K562 (cell line): ENCODE data around the gene SLC43A2. TPM values are rescaled to one million over a fixed set of nuclear protein-coding genes. Genes with fewer than 3 reads are reported as not detected.

Experiments
- ATAC-seq: fragments of 200-7000 bp; cut with Tn5 transposase; 3 replicates; pipeline ENCODE4 v1.9.1; 2020; ENCODE audit warnings: moderate library complexity
- BruUV-seq: library from RNA; stranded (reverse); fragments of 400-500 nt; replicated peaks from 2 replicates; lab custom pipeline; 2021; lab: Mats Ljungman, UMichigan
- CTCF ChIA-PET: fragments of 300-600 bp; formaldehyde crosslinking; extraction: SDS; loops from one replicate; lab custom pipeline; 2021; ENCODE audit warnings: low intra/inter-chr PET ratio; lab: Yijun Ruan, JAX
- POLR2A ChIA-PET: fragments of 300-600, 350-650 bp; sonication (Branson Sonifier 250); formaldehyde crosslinking; extraction: SDS; loops from one replicate; lab custom pipeline; 2021; ENCODE audit warnings: antibody characterized with exemption, inconsistent platforms; lab: Yijun Ruan, JAX
- DNase-seq, 4 experiments: peaks; one replicate each; pipeline versions ENCODE4 v3.0.0 to v3.0.0-alpha.2; 2011 to 2018; ENCODE audit warnings: low spot score in 3 of 4, mixed read lengths in 3 of 4; ENCODE audit errors: extremely low read depth in 1 of 4
- FAIRE-seq: peaks from 2 replicates; lab custom pipeline; 2011; peaks lifted over from hg19 to GRCh38; lab: Jason Lieb, UNC
- H2AFZ ChIP-seq: 2 replicates; pipeline ENCODE4 v1.6.0; 2011; ENCODE audit warnings: low read depth, low read length, control low read depth, inconsistent platforms
- H3K27ac ChIP-seq: fragments of 200-600 bp; 3 replicates; pipeline ENCODE4 v1.8.0; 2011; ENCODE audit warnings: low read depth, mild to moderate bottlenecking, control low read depth, inconsistent platforms, low read length, moderate library complexity, mixed read lengths; ENCODE audit errors: extremely low read depth
- H3K27me3 ChIP-seq, 2 experiments: fragments of 300-600 bp in 1 of 2; 2 replicates in 1 of 2; 3 replicates in 1 of 2; pipeline versions ENCODE4 v1.6.0 to v1.8.0; 2011; ENCODE audit warnings: inconsistent platforms in 2 of 2, low read length in 2 of 2, mild to moderate bottlenecking in 1 of 2, mixed read lengths in 1 of 2, moderate library complexity in 1 of 2; ENCODE audit not compliant: control insufficient read depth in 2 of 2, insufficient read depth in 2 of 2
- H3K36me3 ChIP-seq: fragments of 300-600 bp; 3 replicates; pipeline ENCODE4 v1.8.0; 2011; ENCODE audit warnings: mild to moderate bottlenecking, low read length, inconsistent platforms; ENCODE audit not compliant: control insufficient read depth, insufficient read depth
- H3K4me1 ChIP-seq, 2 experiments: fragments of 200-600 bp in 1 of 2; replicated peaks in 1 of 2; 2 replicates in 1 of 2; 3 replicates in 1 of 2; pipeline versions ENCODE4 v1.5.1 to v1.8.0; 2011; ENCODE audit warnings: inconsistent platforms in 2 of 2, low read length in 2 of 2, mild to moderate bottlenecking in 1 of 2, mixed read lengths in 1 of 2, moderate library complexity in 1 of 2; ENCODE audit not compliant: control insufficient read depth in 2 of 2, insufficient read depth in 2 of 2
- H3K4me2 ChIP-seq: 2 replicates; pipeline ENCODE4 v1.6.1; 2011; ENCODE audit warnings: low read length, control low read depth, inconsistent platforms, mixed read lengths; ENCODE audit not compliant: insufficient read depth
- H3K4me3 ChIP-seq: fragments of 200-600 bp; sonication (generic), shearing (Covaris generic); 2 replicates; pipeline ENCODE4 v1.5.1; 2016; ENCODE audit warnings: control low read depth, inconsistent platforms
- H3K79me2 ChIP-seq: fragments of 200-600 bp; 3 replicates; pipeline ENCODE4 v1.8.0; 2011; ENCODE audit warnings: low read length, inconsistent platforms; ENCODE audit not compliant: control insufficient read depth, insufficient read depth
- H3K9ac ChIP-seq, 2 experiments: 2 replicates each; pipeline versions ENCODE4 v1.6.0 to v1.6.1; 2011; ENCODE audit warnings: low read depth in 2 of 2, low read length in 2 of 2, control low read depth in 1 of 2, inconsistent platforms in 1 of 2, mild to moderate bottlenecking in 1 of 2, mixed read lengths in 1 of 2; ENCODE audit not compliant: insufficient read depth in 1 of 2
- H3K9me1 ChIP-seq: one replicate; pipeline ENCODE4 v1.6.0; 2011; ENCODE audit warnings: inconsistent platforms, mild to moderate bottlenecking, low read length, moderate library complexity; ENCODE audit not compliant: control insufficient read depth, insufficient read depth
- H3K9me3 ChIP-seq: replicated peaks from 2 replicates; pipeline ENCODE4 v1.5.1; 2011; ENCODE audit warnings: low read depth, low read length, inconsistent platforms; ENCODE audit not compliant: control insufficient read depth, insufficient read depth
- H4K20me1 ChIP-seq: replicated peaks from 2 replicates; pipeline ENCODE4 v1.6.1; 2011; ENCODE audit warnings: low read length, inconsistent platforms, mixed read lengths; ENCODE audit not compliant: control insufficient read depth, insufficient read depth
- E2F5 ChIP-seq: sonication (generic); formaldehyde crosslinking; IDR thresholded peaks from 2 replicates; pipeline ENCODE4 v1.8.0; 2022; ENCODE audit warnings: mild to moderate bottlenecking, missing genetic modification reagents
- ERF ChIP-seq: fragments of 450-650 bp; formaldehyde crosslinking; IDR thresholded peaks from 2 replicates; pipeline ENCODE4 v1.4.0; 2020; ENCODE audit warnings: mild to moderate bottlenecking, mixed read lengths
- IFI16 ChIP-seq: fragments of 250-450 bp; sonication (Bioruptor Pico); IDR thresholded peaks from 2 replicates; pipeline ENCODE4 v2.1.2; 2022; ENCODE audit warnings: mild to moderate bottlenecking, inconsistent platforms
- SMAD3 ChIP-seq: fragments of 450-650 bp; formaldehyde crosslinking; conservative IDR thresholded peaks from 2 replicates; pipeline ENCODE4 v1.4.0; 2020; ENCODE audit warnings: mild to moderate bottlenecking
- WGBS: fragments of 100-300 bp; shearing (Covaris generic); methylation state at CpG from one replicate; pipeline ENCODE4 v1.1.6; 2016; ENCODE audit warnings: low coverage, mixed read lengths; ENCODE audit not compliant: insufficient coverage; ENCODE audit errors: missing lambda C conversion rate; 5-methylcytosine and 5-hydroxymethylcytosine counted together
- in situ Hi-C: fragments of 300-500 bp; cut with MboI; formaldehyde crosslinking; loops from 4 replicates; pipeline ENCODE4 v1.15.0; 2018; ENCODE audit warnings: inconsistent platforms, mixed read lengths
- intact Hi-C: fragments of 100-400 bp; cut with micrococcal nuclease; formaldehyde crosslinking; loops from 2 replicates; pipeline ENCODE4 v1.14.2; 2022
- polyA plus RNA-seq, 8 experiments: library from polyadenylated mRNA; depleted of rRNA in 4 of 8; stranded (reverse) in 5 of 8; unstranded in 3 of 8; fragments of >200 nt; fragmentation: Nextera tagmentation in 2 of 8; fragmentation: Illumina TruSeq in 1 of 8; extraction: Ambion mirVana in 2 of 8; extraction: Trizol in 1 of 8; gene quantifications; 2 replicates each; pipeline versions ENCODE4 v1.2.1 to v1.2.3, GENCODE V29; 2011 to 2014; ENCODE audit warnings: inconsistent platforms in 1 of 8, missing spikeins in 1 of 8
- total RNA-seq, 7 experiments: library from RNA; depleted of rRNA in 6 of 7; stranded (reverse); fragments of >200 nt in 6 of 7; fragmentation: Illumina TruSeq in 2 of 7; extraction: Trizol in 2 of 7; gene quantifications; 2 replicates each; pipeline versions ENCODE4 v1.2.1 to v1.2.3, GENCODE V29; 2011 to 2021; ENCODE audit warnings: low replicate concordance in 1 of 7
- TF ChIP-seq, protein P1 (sequence below): fragments of 450-650 bp; formaldehyde crosslinking; IDR thresholded peaks from 2 replicates; pipeline ENCODE4 v1.4.0; 2020; ENCODE audit warnings: mild to moderate bottlenecking, moderate library complexity
- TF ChIP-seq, protein P2 (sequence below): fragments of 450-650 bp; IDR thresholded peaks from 2 replicates; pipeline ENCODE4 v1.6.1; 2017; ENCODE audit warnings: mild to moderate bottlenecking, moderate library complexity
- TF ChIP-seq, protein P3 (sequence below), 2 experiments: fragments of 450-650 bp in 1 of 2; IDR thresholded peaks; 2 replicates each; pipeline ENCODE4 v1.6.1; 2011 to 2017; ENCODE audit warnings: low read depth in 2 of 2, antibody characterized with exemption in 1 of 2, borderline replicate concordance in 1 of 2, low read length in 1 of 2, mild to moderate bottlenecking in 1 of 2, mixed read lengths in 1 of 2; ENCODE audit not compliant: control insufficient read depth in 1 of 2

SLC43A2 gene
- total and polyA plus RNA-seq, 9 of the 15 experiments (the other 6 are each of a cell fraction or from before 2014, with no cell fraction given): 0.03 to 10.2 (median 3.6) TPM

DNA sequence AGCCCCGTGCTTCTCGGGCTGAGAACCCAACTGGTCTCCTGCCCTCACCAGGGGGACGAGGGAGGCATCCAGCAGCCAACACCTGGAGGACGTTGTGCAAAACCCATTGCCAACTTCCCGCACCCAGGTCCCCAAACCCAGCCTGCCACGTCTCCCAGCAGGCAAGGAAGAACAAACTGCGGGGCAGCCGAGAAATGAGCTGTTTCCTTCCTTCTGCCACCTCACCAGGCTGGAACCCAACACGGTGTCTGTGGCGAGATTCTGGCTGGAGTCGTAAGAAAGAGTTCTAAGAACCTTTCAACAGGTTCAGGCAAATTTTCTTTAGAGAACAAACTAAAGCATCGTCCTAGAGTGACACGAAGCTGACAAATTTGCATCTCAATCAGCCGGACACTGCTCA lies 3.6 kb downstream of the SLC43A2 start:
- Histone ChIP-seq H3K4me2 (no peak overlapping the region), H3K36me3 (no peaks in the 10 kb centered on the region), H3K79me2 (no peaks in the 10 kb centered on the region), H3K9me1 (no peaks in the 10 kb centered on the region), H3K27me3 (no peaks in the 10 kb centered on the region), H2AFZ (no peak overlapping the region), H3K4me3 (no peak overlapping the region), H3K9me3 (no peaks in the 10 kb centered on the region), H3K4me1 (peaks cover 9 to 45% of the 10 kb centered on the region in 2 experiments), H3K9ac (no peak overlapping the region), H4K20me1 (peaks cover 8% of the 10 kb centered on the region; the same call in 1 of the 2 replicates), H3K27ac (no peak overlapping the region)
- TF ChIP-seq, protein P1, sequence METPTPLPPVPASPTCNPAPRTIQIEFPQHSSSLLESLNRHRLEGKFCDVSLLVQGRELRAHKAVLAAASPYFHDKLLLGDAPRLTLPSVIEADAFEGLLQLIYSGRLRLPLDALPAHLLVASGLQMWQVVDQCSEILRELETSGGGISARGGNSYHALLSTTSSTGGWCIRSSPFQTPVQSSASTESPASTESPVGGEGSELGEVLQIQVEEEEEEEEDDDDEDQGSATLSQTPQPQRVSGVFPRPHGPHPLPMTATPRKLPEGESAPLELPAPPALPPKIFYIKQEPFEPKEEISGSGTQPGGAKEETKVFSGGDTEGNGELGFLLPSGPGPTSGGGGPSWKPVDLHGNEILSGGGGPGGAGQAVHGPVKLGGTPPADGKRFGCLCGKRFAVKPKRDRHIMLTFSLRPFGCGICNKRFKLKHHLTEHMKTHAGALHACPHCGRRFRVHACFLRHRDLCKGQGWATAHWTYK (CRISPR knock-in tag): no peak
- TF ChIP-seq, protein P2, sequence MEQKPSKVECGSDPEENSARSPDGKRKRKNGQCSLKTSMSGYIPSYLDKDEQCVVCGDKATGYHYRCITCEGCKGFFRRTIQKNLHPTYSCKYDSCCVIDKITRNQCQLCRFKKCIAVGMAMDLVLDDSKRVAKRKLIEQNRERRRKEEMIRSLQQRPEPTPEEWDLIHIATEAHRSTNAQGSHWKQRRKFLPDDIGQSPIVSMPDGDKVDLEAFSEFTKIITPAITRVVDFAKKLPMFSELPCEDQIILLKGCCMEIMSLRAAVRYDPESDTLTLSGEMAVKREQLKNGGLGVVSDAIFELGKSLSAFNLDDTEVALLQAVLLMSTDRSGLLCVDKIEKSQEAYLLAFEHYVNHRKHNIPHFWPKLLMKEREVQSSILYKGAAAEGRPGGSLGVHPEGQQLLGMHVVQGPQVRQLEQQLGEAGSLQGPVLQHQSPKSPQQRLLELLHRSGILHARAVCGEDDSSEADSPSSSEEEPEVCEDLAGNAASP: no peak
- TF ChIP-seq, protein P3, sequence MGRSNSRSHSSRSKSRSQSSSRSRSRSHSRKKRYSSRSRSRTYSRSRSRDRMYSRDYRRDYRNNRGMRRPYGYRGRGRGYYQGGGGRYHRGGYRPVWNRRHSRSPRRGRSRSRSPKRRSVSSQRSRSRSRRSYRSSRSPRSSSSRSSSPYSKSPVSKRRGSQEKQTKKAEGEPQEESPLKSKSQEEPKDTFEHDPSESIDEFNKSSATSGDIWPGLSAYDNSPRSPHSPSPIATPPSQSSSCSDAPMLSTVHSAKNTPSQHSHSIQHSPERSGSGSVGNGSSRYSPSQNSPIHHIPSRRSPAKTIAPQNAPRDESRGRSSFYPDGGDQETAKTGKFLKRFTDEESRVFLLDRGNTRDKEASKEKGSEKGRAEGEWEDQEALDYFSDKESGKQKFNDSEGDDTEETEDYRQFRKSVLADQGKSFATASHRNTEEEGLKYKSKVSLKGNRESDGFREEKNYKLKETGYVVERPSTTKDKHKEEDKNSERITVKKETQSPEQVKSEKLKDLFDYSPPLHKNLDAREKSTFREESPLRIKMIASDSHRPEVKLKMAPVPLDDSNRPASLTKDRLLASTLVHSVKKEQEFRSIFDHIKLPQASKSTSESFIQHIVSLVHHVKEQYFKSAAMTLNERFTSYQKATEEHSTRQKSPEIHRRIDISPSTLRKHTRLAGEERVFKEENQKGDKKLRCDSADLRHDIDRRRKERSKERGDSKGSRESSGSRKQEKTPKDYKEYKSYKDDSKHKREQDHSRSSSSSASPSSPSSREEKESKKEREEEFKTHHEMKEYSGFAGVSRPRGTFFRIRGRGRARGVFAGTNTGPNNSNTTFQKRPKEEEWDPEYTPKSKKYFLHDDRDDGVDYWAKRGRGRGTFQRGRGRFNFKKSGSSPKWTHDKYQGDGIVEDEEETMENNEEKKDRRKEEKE (IDR thresholded peaks at IDR 0.05; ENCODE audit: borderline replicate concordance in 1 of 2, control insufficient read depth in 1 of 2, low read depth in 2 of 2, low read length in 1 of 2): no peak
- no peak for TF ChIP-seq IFI16 (CRISPR knock-in tag)
- no peak for TF ChIP-seq E2F5
- no peak for TF ChIP-seq ERF (CRISPR knock-in tag)
- no peak for TF ChIP-seq SMAD3
- FAIRE-seq (no peak), DNase-seq (no peak), ATAC-seq (no peak)
- intact Hi-C loops: no loop called here
- in situ Hi-C loops: no loop called here
- CTCF ChIA-PET: no interaction called here
- POLR2A ChIA-PET: interaction anchor here (0.5 to 3.3 kb wide), 5 partner anchors 9 to 680 kb away, joined by 3 to 25 read pairs (median 3); partner anchors contain the start of gene RILP
- WGBS: 74% methylated on average over 11 of the region's 14 CpGs
- no TSS peak for BruUV-seq
